PC-3 (cell line): Measurements from ENCODE around the gene OR2J3.

Experiments used
- EZH2 ChIP-seq: fragments of 300-600 bp; sonication (generic); IDR thresholded peaks from one replicate; pipeline ENCODE4 v1.6.1; 2017; ENCODE audit warnings: antibody characterized with exemption, mild to moderate bottlenecking, low read length; ENCODE audit not compliant: unreplicated experiment
- EZH2phosphoT487 ChIP-seq: fragments of 300-600 bp; sonication (generic); IDR thresholded peaks from 2 replicates; pipeline ENCODE4 v1.6.1; 2018; ENCODE audit warnings: mild to moderate bottlenecking, antibody characterized with exemption, low read length, borderline replicate concordance
- TF ChIP-seq, protein P1 (sequence below): fragments of 300-600 bp; sonication (generic); conservative IDR thresholded peaks from 2 replicates; pipeline ENCODE4 v1.5.1; 2017; ENCODE audit warnings: antibody characterized with exemption, low read depth, mild to moderate bottlenecking, low read length

DNA sequence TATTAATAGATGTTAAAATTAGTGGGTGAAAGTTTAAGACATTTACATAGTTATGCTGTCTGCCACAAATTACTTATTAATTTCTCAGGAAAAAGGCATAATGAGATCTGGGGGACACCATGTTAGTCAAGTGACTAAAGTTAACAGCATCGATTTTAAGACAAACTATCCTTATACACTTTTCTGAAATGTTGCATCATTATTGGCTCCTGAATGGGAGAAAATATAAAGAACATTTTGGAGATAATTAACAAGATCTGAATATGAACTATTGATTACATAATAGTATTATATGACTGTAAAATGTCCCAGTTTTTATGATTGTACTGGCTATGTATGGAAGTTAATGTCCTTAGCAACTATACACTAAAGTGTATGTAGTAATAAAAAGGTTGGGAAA, 28.7 kb upstream of the OR2J3 start:
- TF ChIP-seq, protein P1, sequence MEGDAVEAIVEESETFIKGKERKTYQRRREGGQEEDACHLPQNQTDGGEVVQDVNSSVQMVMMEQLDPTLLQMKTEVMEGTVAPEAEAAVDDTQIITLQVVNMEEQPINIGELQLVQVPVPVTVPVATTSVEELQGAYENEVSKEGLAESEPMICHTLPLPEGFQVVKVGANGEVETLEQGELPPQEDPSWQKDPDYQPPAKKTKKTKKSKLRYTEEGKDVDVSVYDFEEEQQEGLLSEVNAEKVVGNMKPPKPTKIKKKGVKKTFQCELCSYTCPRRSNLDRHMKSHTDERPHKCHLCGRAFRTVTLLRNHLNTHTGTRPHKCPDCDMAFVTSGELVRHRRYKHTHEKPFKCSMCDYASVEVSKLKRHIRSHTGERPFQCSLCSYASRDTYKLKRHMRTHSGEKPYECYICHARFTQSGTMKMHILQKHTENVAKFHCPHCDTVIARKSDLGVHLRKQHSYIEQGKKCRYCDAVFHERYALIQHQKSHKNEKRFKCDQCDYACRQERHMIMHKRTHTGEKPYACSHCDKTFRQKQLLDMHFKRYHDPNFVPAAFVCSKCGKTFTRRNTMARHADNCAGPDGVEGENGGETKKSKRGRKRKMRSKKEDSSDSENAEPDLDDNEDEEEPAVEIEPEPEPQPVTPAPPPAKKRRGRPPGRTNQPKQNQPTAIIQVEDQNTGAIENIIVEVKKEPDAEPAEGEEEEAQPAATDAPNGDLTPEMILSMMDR: no peak
- TF ChIP-seq EZH2phosphoT487 (no peak), EZH2 (no peak)
